Duodenal mucosa (tissue), 2 donors: Measurements from ENCODE around the gene ERGIC1.

Experiments
- H3K27ac ChIP-seq: one replicate; pipeline ENCODE4 v1.7.0; 2013; ENCODE audit warnings: low read depth, low read length
- H3K27me3 ChIP-seq, 2 donors: one replicate each; pipeline ENCODE4 v1.7.0; 2013; ENCODE audit warnings: low read length in 2 of 2, control low read depth in 1 of 2; ENCODE audit not compliant: insufficient read depth in 2 of 2, control insufficient read depth in 1 of 2
- H3K36me3 ChIP-seq, 2 donors: one replicate each; pipeline ENCODE4 v1.7.0; 2013; ENCODE audit warnings: low read length in 2 of 2, control low read depth in 1 of 2; ENCODE audit not compliant: insufficient read depth in 2 of 2, control insufficient read depth in 1 of 2
- H3K4me1 ChIP-seq, 2 donors: one replicate each; pipeline ENCODE4 v1.7.0; 2013; ENCODE audit warnings: low read length in 2 of 2, control low read depth in 1 of 2; ENCODE audit not compliant: insufficient read depth in 2 of 2, control insufficient read depth in 1 of 2
- H3K4me3 ChIP-seq, 2 donors: one replicate each; pipeline ENCODE4 v1.7.0; 2013; ENCODE audit warnings: low read length in 2 of 2, low read depth in 1 of 2
- H3K9ac ChIP-seq, 2 donors: one replicate each; pipeline ENCODE4 v1.7.0; 2013; ENCODE audit warnings: low read length in 2 of 2, low read depth in 1 of 2
- H3K9me3 ChIP-seq, 2 donors: one replicate each; pipeline ENCODE4 v1.7.0; 2013; ENCODE audit warnings: low read length in 2 of 2, control low read depth in 1 of 2; ENCODE audit not compliant: control insufficient read depth in 1 of 2

ERGIC1 gene

DNA sequence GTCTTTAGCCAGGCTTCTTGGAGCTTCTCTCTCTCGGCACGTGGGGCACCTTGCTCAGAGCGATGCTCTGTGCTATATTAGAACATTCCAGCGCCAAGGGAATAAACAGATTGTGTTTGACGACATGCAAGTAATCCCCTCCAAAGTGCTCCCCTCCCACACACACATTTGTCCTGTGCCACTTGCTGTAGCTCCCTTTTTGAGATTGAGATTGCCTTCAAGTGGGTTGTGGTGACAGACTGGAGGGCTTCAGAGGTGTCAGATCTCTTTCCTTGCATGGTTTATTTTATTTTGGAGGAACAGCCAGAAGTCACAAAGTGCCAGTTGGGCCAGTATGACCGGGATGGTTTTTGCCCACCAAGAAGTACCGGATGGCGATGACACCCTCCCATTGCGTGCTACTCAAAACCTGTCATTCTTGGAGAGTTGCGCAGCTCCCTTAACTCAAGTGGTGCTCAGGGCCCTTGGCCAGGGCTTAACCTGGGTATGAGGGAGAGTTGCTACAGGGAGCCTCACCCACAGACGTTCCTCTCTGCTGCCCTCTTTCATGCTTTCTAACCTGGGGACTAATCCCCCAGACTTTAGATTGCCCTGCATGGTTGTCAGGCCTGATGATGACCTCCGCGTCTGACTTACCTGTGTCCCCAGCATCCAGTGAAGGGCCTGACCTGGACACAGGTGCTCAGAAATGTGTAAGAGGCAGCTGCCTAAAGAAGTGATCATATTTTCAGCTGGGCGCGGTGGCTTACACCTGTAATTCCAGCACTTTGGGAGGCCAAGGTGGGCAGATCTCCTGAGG is 106.4 kb downstream of the ERGIC1 start:
- Histone ChIP-seq H3K4me1 (no peaks in the 10 kb centered on the region), H3K27me3 (no peaks in the 10 kb centered on the region), H3K4me3 (no peak overlapping the region), H3K36me3 (peaks cover 31 to 74% of the 10 kb centered on the region in 2 donors), H3K27ac (no peak overlapping the region), H3K9ac (no peak overlapping the region), H3K9me3 (no peaks in the 10 kb centered on the region)

DNA sequence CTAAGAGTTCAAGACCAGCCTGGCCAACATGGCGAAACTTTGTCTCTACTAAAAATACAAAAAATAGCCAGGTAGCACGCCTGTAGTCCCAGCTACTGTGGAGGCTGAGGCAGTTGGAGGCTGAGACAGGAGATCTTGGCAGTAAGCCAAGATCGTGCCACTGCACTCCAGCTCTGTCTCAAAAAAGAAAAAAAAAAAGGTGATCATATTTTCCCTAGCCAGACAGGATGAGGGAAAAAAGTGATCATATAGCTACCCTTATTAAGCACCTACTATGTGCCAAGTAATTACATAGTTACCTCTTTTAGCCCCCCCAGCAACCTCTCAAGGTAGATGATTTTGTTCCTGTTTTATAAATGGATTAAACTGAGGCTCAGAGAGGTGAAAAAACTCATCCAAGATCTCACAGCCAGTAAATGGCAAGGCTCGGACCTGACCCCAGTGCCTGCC is 107.0 kb downstream of the ERGIC1 start:
- Histone ChIP-seq H3K27ac (no peak overlapping the region), H3K4me1 (no peaks in the 10 kb centered on the region), H3K9me3 (no peaks in the 10 kb centered on the region), H3K4me3 (no peak overlapping the region), H3K9ac (no peak overlapping the region), H3K27me3 (no peaks in the 10 kb centered on the region), H3K36me3 (peaks cover 27 to 74% of the 10 kb centered on the region in 2 donors)

DNA sequence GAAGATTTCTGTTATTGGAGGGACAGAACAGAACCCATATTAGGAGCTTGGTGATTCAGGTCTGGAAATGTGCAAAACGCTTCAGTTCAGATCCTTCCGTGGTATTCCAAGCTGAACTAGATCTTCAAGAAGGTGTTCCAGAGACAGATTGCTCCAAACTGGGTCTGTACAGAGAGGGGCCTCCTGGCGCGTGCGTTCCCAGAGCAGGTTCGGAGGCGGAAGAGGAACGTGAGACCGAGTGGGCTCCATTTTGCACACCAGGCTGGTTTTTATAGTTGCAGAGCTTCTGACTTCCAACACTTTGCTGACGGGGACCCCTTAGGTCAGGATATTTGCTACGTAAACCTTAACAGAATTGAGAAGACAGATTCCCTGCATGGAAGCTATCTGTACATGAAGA is 108.5 kb downstream of the ERGIC1 start:
- Histone ChIP-seq H3K36me3 (peaks cover 23 to 71% of the 10 kb centered on the region in 2 donors), H3K27me3 (no peaks in the 10 kb centered on the region), H3K9me3 (no peaks in the 10 kb centered on the region), H3K27ac (no peak overlapping the region), H3K4me3 (no peak overlapping the region), H3K9ac (no peak overlapping the region), H3K4me1 (no peaks in the 10 kb centered on the region)

DNA sequence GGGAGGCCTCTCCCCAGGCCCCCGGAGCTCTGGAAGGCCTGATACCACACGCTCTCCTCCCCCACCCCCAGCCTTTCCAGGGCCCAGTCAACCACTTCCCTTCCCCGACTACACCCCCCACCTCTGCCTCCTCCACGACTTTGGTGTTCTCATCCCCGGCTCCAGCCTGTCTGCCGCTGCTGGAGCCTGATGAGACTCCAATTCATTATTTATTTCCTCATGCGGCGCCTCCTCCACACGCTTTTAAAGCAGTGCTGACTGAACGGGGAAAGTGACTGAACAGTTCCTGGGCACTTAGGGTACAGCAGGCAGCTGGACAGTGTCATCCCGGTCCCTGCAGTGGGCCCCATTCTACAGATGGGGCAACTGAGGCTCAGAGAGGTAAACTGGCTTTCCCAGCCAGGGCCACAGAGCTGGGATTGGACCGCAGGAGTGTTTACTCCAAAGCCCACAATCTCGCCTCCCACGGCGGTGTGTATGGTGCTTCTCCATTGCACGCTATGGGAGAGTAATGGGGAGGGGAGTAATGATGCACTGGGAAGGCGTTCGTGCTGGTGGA is 109.3 kb downstream of the ERGIC1 start:
- no peaks in the 10 kb centered on the region for H3K9me3 ChIP-seq
- H3K27ac ChIP-seq, result no peak overlapping the region
- H3K9ac ChIP-seq, result no peak overlapping the region
- peaks cover 20 to 70% of the 10 kb centered on the region in 2 donors for H3K36me3 ChIP-seq
- no peaks in the 10 kb centered on the region for H3K27me3 ChIP-seq
- no peaks in the 10 kb centered on the region for H3K4me1 ChIP-seq
- H3K4me3 ChIP-seq, result no peak overlapping the region

DNA sequence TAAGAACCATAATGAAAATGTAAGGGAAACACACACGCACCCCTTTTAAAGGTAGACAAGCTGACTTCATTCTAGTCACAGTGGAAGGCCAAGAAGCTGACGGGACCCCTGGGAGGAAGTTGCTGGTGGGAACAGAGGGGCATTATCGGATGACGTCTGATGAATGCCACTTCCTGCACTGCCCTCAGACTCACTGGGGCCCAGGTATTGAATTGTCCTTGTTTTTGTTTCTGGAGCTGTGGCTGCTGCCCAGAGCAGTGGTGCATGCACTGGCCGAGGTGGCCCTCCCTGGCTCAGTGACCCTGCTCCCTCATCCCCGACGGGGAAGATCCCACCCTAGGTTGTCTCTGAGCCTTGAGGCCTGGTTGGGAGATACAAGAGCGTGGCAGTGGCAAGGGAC is 109.9 kb downstream of the ERGIC1 start:
- H3K4me3 ChIP-seq, result no peak overlapping the region
- no peaks in the 10 kb centered on the region for H3K4me1 ChIP-seq
- no peak overlapping the region for H3K27ac ChIP-seq
- H3K9ac ChIP-seq, result no peak overlapping the region
- H3K36me3 ChIP-seq, result peaks cover 20 to 70% of the 10 kb centered on the region in 2 donors
- H3K9me3 ChIP-seq, result no peaks in the 10 kb centered on the region
- no peaks in the 10 kb centered on the region for H3K27me3 ChIP-seq

DNA sequence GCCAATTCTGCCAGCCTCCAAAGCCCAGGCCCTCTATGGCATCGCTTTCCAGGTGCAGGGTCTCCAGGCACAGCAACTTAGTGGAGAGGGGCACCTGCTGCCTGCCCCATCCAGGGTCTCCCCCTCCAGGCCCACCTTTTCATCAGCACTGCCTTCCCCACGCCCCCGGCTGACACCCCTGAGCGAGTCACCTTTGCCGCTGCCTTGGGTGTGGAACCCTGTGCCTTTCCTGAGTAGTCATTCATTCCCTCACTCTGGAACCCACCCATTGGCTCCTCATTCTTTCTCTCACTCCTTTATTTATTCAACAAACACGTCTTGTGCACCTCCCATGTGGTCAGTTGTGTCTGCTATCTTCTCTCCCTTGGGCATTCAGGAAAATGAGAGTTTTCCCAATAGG is 110.7 kb downstream of the ERGIC1 start:
- H3K9ac ChIP-seq, result no peak overlapping the region
- peaks cover 15 to 71% of the 10 kb centered on the region in 2 donors for H3K36me3 ChIP-seq
- H3K27me3 ChIP-seq, result no peaks in the 10 kb centered on the region
- no peak overlapping the region for H3K27ac ChIP-seq
- no peaks in the 10 kb centered on the region for H3K9me3 ChIP-seq
- H3K4me1 ChIP-seq, result no peaks in the 10 kb centered on the region
- no peak overlapping the region for H3K4me3 ChIP-seq

DNA sequence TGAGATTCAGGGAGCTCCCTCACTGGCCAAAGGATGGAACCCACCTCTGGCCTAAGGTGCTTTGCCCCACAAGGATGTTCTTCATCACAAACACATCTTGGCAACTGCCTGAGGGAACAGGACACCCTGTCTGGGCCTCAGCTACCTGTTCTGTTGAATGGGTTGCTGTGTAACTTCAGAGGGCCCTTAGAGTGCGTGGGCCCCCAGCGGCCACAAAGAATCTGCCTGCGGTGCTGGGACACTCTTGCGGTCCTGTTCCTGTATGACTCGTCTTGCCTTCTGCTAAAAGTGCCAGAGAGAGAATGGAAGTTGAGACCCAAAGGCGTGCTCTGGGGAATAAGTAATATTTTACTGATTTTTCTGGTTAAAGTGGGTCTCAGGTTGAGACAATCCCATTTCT is 111.1 kb downstream of the ERGIC1 start:
- Histone ChIP-seq H3K9ac (no peak overlapping the region), H3K36me3 (peaks cover 16 to 69% of the 10 kb centered on the region in 2 donors), H3K4me3 (no peak overlapping the region), H3K27me3 (no peaks in the 10 kb centered on the region), H3K9me3 (no peaks in the 10 kb centered on the region), H3K4me1 (no peaks in the 10 kb centered on the region), H3K27ac (no peak overlapping the region)

DNA sequence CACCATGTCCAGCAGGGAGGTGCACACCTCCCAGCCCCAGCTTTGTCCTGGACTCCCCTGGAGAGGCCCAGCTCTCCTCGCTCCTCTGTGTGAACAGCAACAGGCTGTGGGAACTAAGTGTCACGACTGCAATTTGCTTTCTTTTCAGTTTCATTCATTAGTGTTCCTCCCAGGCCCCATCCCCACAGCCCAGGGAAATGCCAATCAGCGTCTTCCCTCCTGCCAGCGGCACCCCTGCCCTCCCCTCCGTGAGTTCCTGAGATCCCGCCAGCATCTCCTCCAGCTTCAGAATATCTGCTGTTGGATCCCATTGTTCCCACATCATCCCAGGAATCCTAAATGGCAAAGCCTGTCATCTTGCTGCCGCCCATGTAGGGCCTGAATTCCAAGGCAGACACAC is 112.1 kb downstream of the ERGIC1 start:
- H3K9me3 ChIP-seq, result no peaks in the 10 kb centered on the region
- no peaks in the 10 kb centered on the region for H3K4me1 ChIP-seq
- H3K27ac ChIP-seq, result no peak overlapping the region
- no peak overlapping the region for H3K9ac ChIP-seq
- H3K27me3 ChIP-seq, result no peaks in the 10 kb centered on the region
- peaks cover 19 to 70% of the 10 kb centered on the region in 2 donors for H3K36me3 ChIP-seq
- no peak overlapping the region for H3K4me3 ChIP-seq

DNA sequence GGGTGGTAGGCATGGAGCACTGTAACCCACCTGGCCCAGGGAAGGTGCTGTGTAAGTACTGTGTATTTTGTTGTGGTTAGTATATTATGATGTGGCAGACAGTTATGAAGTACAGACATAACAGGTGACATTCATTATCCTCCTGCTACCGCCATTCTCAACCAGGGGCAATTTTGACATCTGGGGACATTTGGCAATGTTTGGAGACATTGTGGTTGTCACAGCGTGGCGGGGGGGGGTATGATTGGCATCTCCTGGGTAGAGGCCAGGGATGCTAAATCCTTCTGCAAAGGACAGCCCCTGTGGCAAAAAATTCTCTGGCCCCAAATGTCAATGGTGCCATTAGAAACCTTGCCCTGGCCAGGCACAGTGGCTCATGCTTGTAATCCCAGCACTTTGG is 115.4 kb downstream of the ERGIC1 start:
- H3K4me1 ChIP-seq, result no peaks in the 10 kb centered on the region
- H3K27ac ChIP-seq, result no peak overlapping the region
- H3K27me3 ChIP-seq, result no peaks in the 10 kb centered on the region
- peaks cover 26 to 57% of the 10 kb centered on the region in 2 donors for H3K36me3 ChIP-seq
- no peak overlapping the region for H3K9ac ChIP-seq
- no peaks in the 10 kb centered on the region for H3K9me3 ChIP-seq
- no peak overlapping the region for H3K4me3 ChIP-seq

DNA sequence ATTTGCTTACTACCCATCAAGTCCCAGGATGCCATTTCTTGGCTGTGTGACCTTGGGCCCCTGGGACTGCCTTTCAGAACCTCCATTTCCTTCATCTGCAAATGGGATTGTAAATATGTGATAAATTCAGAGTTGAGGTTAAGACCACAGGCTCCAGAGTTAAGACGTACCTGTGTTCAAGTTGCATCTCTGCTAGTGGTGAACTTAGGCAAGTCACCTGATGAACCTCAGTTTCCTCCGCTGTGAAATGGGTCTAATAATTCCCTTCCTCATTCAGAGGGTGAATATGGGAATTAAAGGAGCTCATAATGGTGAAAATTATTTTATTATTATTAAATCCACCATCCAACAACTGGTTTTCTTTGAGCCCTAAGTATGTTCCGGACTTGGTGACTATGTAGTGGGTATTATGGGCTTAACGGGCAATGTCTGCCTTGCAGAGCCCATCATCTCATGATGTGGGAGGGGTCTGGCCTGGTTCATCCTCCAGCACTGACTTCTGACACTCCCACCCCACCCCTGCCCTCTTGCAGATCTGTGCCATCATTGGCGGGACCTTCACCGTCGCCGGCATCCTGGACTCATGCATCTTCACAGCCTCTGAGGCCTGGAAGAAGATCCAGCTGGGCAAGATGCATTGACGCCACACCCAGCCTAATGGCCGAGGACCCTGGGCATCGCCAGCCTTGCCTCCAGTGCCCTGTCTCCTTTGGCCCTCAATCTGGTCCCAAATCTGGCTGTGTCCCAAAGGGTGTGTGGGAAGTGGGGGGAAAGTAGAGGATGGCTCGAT is 116.3 kb downstream of the ERGIC1 start:
- no peak overlapping the region for H3K4me3 ChIP-seq
- H3K9ac ChIP-seq, result no peak overlapping the region
- peaks cover 20 to 49% of the 10 kb centered on the region in 2 donors for H3K36me3 ChIP-seq
- no peaks in the 10 kb centered on the region for H3K27me3 ChIP-seq
- no peaks in the 10 kb centered on the region for H3K4me1 ChIP-seq
- no peak overlapping the region for H3K27ac ChIP-seq
- H3K9me3 ChIP-seq, result no peaks in the 10 kb centered on the region
